HG03108 (cell line): ENCODE results near the gene TREX2.

Experiments
- ATAC-seq: cut with Tn5 transposase; IDR thresholded peaks from one replicate; pipeline ENCODE4 v1.9.1; 2021; ENCODE audit warnings: moderate library complexity; ENCODE audit not compliant: unreplicated experiment

TREX2 gene

DNA sequence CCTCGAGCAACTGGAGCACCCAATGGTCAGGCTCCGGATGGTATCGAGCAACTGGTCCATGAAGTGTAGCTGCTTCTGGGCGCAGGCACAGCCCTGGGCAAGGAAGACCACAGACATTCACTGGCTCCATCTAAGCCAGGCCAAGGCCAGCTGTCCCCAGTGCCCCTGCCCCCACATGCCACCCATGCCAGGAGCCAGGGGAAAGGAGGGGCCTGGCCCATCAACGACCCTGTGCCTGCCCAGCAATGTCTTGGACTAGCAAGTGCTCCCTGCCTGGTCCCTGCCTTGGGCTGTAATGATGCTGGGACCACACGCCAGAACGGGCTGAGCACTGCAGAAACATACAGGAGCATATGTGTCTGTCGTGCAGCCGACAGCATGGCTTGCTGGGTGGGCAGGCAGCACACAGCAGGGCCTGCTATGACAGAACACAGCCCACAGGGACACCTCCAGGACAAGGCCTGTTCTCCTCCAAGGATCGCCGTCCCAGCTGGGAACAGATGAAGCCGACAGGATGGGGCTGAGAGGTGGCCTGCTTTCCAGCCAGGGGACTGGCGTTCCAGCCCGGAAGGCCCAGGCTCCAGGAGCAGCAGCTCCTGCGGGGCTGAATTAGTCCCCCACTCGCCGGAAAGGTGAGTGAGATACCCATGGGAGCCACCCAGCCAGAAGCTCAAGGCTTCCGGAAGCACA is 11.4 kb upstream of the TREX2 start:
- ATAC-seq: no peak

GRCh38 chrX:153456704-153457103 is 10.8 kb upstream of the TREX2 start:
- no peak for ATAC-seq

- no peak for ATAC-seq
Observed at GRCh38 chrX:153456161-153456560, 10.3 kb upstream of the TREX2 start.

DNA sequence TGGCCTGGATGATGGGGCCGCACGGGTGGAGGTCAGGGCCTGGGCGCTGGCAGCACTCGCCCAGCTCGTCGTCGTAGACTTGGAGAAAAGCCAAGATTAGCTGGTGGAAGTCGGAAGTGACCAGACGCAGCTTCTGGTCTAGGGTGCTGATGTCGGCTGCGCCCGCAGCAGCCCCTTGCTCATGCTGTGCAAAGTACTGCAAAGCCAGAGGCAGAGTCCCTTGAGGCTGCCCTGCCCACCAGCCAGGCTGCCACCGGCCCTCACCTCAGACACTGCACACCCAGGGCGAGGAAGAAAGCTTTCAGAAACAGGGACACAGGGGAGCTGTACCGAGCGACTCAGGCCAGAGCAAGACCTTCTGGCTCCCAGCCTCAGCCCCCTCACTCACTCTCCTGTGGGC is 9.7 kb upstream of the TREX2 start:
- ATAC-seq: no peak

GRCh38 chrX:153454901-153455550 is 9.2 kb upstream of the TREX2 start:
- no peak for ATAC-seq

DNA sequence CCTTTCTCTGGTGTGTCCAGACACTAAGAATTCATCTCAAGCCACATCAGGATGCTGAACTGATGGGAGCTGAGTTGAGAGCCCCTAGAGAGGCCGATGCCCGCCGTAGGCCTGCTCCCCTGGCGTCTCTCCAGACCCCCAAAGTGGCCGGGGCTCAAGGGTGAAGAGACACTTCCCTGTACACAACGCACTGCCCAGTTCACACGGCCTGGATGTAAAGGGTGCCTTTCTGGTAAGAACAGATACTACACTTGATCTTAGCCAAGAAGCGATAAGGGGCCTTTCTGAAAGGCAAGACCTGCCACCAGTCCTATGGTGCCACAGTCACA is 5.1 kb upstream of the TREX2 start:
- no peak for ATAC-seq

GRCh38 chrX:153450114-153450948 is 4.5 kb upstream of the TREX2 start:
- no peak for ATAC-seq

DNA sequence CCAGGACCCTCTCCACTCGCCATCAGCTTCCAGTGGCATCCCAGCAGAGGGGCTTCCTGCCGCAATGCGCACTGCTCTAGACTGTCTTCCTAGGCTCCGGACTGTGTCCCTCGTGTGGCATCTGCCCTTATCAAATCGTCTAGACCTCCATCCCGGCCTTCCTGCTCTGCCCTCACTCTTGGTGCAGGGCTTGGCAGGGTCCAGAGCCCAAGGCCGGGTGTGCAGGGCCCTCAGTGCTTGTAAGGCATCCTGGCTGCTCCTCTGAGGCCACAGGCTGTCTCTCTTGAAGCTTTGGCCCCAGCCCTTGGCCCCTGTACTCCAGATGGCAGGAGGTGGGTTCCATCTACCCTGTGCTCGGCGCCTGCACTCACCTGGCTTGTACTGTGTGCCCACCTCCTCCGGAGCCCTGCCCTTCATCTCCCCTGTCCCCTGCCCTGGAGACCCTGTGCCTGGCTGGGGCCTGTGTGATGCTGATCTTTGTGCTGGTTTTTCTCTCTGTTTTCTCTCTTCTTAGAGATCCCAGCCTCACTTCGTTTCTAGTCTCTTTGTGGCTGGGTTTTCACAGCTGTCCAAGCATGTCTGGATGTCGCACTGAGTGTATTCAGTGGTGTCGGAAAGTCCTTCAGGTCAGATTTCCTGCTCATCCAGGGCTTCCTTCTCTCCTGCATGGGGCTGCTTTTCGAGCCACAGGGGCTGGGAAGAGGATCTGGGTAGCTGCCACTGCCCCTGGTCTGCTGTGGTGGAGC is 3.7 kb upstream of the TREX2 start:
- no peak for ATAC-seq

DNA sequence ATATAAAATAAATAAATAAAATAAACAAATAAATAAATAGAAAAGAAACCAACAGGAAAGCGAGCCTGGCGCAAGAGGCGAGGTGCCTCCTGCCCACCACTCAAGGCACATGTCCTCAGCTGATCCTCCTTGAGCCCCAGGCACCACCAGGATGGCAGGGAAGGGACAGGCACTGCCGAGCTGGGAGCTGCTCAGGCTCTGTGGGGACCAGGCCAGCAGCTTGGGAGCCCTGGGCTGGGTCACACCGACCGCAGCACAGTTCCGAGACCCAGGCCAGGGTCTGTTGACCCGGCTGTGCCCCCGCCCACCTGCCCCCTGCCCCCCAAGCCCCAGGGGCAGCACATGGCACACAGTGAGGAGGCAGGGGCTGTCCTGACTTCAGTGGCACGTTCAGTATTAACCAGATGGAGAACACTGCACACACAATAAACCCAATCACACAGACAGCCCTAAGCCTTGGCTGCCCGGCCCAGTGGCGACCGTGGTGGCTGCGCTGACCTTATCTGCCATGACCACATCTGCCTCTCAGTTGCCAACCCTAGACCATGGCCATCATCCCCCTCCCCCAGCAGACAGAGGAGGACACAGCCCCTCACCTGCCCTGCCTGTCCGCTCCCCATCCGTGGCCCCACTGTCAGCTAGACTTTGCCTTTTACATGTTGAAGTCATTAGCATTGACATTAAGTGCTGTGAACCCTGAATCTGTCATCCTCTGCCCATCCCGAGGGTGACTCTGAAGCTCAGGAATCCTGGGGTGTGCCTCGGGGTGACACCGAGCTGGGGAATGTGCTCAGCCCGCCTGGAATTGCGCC is 2.9 kb upstream of the TREX2 start:
- ATAC-seq: no peak

DNA sequence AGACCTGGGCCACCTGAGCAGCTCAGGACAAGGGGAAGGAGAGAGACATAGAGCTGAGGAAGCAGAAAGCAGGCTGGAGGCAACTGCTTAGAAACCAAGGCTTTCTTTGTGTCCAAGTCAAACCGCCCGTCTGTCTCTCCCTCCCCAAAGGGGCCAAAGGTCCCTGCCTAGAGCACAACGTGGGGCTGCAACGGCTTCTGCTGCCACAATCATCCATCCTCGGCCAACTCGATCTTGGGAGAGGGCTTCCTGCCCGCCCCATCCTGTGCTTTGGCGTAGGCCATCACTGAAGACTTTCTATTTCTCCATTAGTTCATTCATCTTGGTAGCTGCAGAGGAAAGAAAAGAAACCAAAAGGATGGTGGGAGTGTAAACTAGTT is 1.7 kb upstream of the TREX2 start:
- ATAC-seq: no peak

- ATAC-seq: no peak
Observed at GRCh38 chrX:153446950-153447580, 1.2 kb upstream of the TREX2 start.

DNA sequence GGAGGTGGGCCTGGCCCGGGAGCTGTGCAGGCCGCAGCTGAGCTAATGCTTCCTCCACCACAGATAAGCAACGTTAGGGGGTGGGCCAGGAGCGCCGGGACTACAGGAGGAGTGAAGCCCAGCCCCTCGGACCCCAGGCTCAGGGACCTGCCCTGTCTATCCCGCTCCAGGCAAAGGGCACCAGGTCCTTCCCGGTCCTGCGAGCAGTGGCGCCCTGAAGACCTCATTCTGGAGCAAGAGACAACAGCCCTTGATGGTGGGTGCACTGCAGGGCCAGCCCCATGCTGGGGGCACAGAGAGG is 730 bp upstream of the TREX2 start:
- no peak for ATAC-seq

GRCh38 chrX:153445106-153445855 is 575 bp downstream of the TREX2 start:
- ATAC-seq: no peak

- ATAC-seq: no peak
Observed at GRCh38 chrX:153444333-153445011, 1.4 kb downstream of the TREX2 start.

DNA sequence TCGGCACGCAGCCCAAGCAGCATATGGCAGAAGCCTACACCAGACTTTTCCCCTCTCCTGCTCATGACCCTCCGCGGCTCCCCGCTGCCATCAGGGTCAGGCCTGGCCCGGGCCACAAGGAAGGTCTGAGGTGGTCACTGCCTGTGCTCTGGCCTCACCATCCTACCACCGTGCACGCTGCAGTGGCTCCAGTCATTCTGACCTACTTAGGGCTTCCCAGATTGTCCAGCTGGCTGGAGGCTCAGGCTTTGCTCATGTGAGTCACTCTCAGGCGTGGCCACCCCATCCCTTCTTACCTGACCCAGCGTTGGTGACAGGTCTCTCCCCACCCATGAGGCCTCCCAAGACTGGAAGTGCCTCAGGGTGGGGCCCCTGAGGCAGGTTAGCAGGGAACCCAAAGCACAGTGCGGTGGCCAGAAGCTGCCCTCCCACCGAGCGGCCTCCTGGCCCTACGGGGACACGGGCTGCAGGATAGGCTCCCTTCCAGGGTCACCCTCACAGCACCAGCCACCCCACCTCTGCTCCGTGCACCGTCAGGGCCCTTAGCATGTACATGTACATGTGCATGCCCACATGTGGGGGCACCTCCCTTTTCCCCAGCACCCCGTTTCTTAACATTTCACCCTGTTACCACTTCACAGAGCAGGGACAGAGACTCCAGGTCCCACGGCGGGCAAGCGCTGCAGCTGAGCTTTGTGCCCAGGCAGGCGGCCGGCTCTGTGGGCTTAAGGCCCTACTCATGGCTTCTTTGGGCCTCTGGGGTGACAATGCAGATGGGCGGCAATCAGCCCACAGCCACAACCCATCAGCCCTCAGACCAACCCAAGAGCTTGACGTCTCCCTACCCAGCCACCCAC is 2.2 kb downstream of the TREX2 start:
- no peak for ATAC-seq

GRCh38 chrX:153442463-153442862 is 3.4 kb downstream of the TREX2 start:
- no peak for ATAC-seq

DNA sequence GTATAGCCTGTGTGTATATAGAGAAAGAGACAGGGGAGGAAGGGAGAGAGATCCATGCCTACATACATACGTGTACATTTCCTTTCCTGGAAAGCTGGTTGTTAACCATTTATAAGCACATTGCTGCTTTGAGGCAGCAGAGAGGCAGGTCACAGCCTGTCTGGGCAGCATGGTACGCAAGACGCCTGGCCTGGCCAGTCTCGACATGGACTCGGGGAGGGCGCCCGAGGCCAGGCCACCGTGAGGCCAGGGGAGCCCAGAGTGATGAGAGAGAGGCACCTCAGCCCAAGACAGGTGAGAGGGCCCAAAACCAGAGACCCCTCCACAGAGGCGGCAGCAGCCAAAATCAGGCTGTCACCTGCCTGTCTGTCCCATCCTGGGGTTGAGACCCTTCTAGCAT is 3.9 kb downstream of the TREX2 start:
- ATAC-seq: no peak

- ATAC-seq: no peak
Observed at GRCh38 chrX:153441296-153441695, 4.6 kb downstream of the TREX2 start.
